Measurements from ENCODE around the gene SLC9A1. TPM values are rescaled to one million over a fixed set of nuclear protein-coding genes. Genes with fewer than 3 reads are reported as not detected.

Gene SLC9A1
- total RNA-seq, 4 donors from 2014 or later, result 18.1 to 28.1 (median 25.2) TPM

- H3K27me3 ChIP-seq, result no peaks in the 10 kb centered on the region
- no peaks in the 10 kb centered on the region for H3K36me3 ChIP-seq
- H3K9me3 ChIP-seq, result no peaks in the 10 kb centered on the region
- no peak for DNase-seq (ENCODE audit: low spot score in 2 of 2)
- H3K4me1 ChIP-seq, result peaks cover 12% of the 10 kb centered on the region
- TF ChIP-seq POLR2A (IDR thresholded peaks at IDR 0.05), result no peak
- no peak for TF ChIP-seq CTCF (IDR thresholded peaks at IDR 0.05)
- TF ChIP-seq EP300 (IDR thresholded peaks at IDR 0.05), result no peak
- TF ChIP-seq POLR2AphosphoS5 (IDR thresholded peaks at IDR 0.05), result no peak
- 77% methylated on average over 6 of the region's 6 CpGs for whole genome bisulfite sequencing
- H3K4me3 ChIP-seq, result no peak overlapping the region
- no peak overlapping the region for H3K27ac ChIP-seq
These were observed 100.8 kb downstream of the SLC9A1 start for GRCh38 chr1:27053977-27054753.

GRCh38 chr1:27052527-27052926 lies 102.4 kb downstream of the SLC9A1 start:
- Histone ChIP-seq H3K27ac (no peak overlapping the region), H3K9me3 (no peaks in the 10 kb centered on the region), H3K36me3 (no peaks in the 10 kb centered on the region), H3K4me1 (peaks cover 3% of the 10 kb centered on the region), H3K27me3 (no peaks in the 10 kb centered on the region), H3K4me3 (no peak overlapping the region)
- DNase-seq (ENCODE audit: low spot score in 2 of 2), result no peak
- no peak for TF ChIP-seq CTCF (IDR thresholded peaks at IDR 0.05)
- TF ChIP-seq POLR2AphosphoS5 (IDR thresholded peaks at IDR 0.05), result no peak
- TF ChIP-seq EP300 (IDR thresholded peaks at IDR 0.05), result no peak
- no peak for TF ChIP-seq POLR2A (IDR thresholded peaks at IDR 0.05)
- 96% methylated on average over 5 of the region's 5 CpGs for WGBS

DNA sequence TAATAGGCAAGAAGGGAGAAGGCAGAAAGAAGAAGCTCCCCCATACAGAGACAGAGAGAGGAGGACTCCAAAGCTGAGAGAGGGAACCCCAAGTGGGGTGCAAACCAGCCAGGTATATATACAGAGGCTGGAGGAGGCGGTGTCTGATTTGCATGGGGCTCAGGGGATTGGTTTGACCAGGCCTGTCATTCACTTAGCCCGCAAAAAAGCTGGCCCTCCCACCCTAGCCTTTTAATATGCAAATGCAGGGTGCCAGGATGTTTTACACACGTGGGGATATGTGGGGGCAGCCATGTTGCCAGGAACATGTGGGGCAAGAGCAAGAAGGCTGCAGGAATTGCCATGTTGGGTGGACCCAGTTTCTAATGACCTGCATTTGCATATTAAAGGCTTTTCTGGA lies 105.3 kb downstream of the SLC9A1 start:
- no peak overlapping the region for H3K27ac ChIP-seq
- TF ChIP-seq EP300 (IDR thresholded peaks at IDR 0.05), result no peak
- TF ChIP-seq POLR2A (IDR thresholded peaks at IDR 0.05), result no peak
- TF ChIP-seq POLR2AphosphoS5 (IDR thresholded peaks at IDR 0.05), result no peak
- TF ChIP-seq CTCF (IDR thresholded peaks at IDR 0.05), result no peak
- DNase-seq (ENCODE audit: low spot score in 2 of 2), result no peak

GRCh38 chr1:27049100-27049499 lies 105.8 kb downstream of the SLC9A1 start:
- H3K36me3 ChIP-seq, result no peaks in the 10 kb centered on the region
- H3K4me1 ChIP-seq, result peaks cover 22% of the 10 kb centered on the region
- H3K27me3 ChIP-seq, result no peaks in the 10 kb centered on the region
- 79% methylated on average over 2 of the region's 2 CpGs for WGBS
- no peak overlapping the region for H3K27ac ChIP-seq
- no peak for DNase-seq (ENCODE audit: low spot score in 2 of 2)
- H3K9me3 ChIP-seq, result no peaks in the 10 kb centered on the region
- no peak for TF ChIP-seq POLR2A (IDR thresholded peaks at IDR 0.05)
- TF ChIP-seq EP300 (IDR thresholded peaks at IDR 0.05), result no peak
- no peak for TF ChIP-seq POLR2AphosphoS5 (IDR thresholded peaks at IDR 0.05)
- no peak for TF ChIP-seq CTCF (IDR thresholded peaks at IDR 0.05)
- no peak overlapping the region for H3K4me3 ChIP-seq

More for the DNA sequence above, 105.3 kb downstream of the SLC9A1 start:
- H3K4me3 ChIP-seq, result no peak overlapping the region
- no peaks in the 10 kb centered on the region for H3K36me3 ChIP-seq
- H3K27me3 ChIP-seq, result no peaks in the 10 kb centered on the region
- peaks cover 17% of the 10 kb centered on the region for H3K4me1 ChIP-seq
- H3K9me3 ChIP-seq, result no peaks in the 10 kb centered on the region
- WGBS, result 63% methylated on average over 3 of the region's 3 CpGs

Other genes starting within 250 kb of the SLC9A1 start
- gene NR0B2, start 241.2 kb downstream of the SLC9A1 start, total RNA-seq, result not detected
- 10 to 100 TPM; 34.1 to 65.2 (median 46.5) TPM for gene NUDC, start 233.4 kb downstream of the SLC9A1 start, total RNA-seq
- gene KDF1, start 194.7 kb downstream of the SLC9A1 start, total RNA-seq, result 10 to 100 TPM; 21.9 to 51.1 (median 41.5) TPM
- 10 to 100 TPM in 3 of 4 donors, 1 to 10 TPM in 1; 7.9 to 41.7 (median 28.4) TPM for gene TRNP1, start 161.4 kb downstream of the SLC9A1 start, total RNA-seq
- gene TENT5B, start 142.3 kb downstream of the SLC9A1 start, total RNA-seq, result 100 to 1,000 TPM in 3 of 4 donors, 10 to 100 TPM in 1; 72.3 to 233 (median 198) TPM
- 10 to 100 TPM; 59.6 to 69.7 (median 64.5) TPM for gene WDTC1, start 79.5 kb upstream of the SLC9A1 start, total RNA-seq
- 10 to 100 TPM; 19.7 to 31.8 (median 21.2) TPM for gene TMEM222, start 167.0 kb upstream of the SLC9A1 start, total RNA-seq
- 100 to 1,000 TPM; 142 to 176 (median 168) TPM for gene SYTL1, start 186.9 kb upstream of the SLC9A1 start, total RNA-seq
- 100 to 1,000 TPM in 3 of 4 donors, 10 to 100 TPM in 1; 85.4 to 147 (median 137) TPM for gene MAP3K6, start 211.8 kb upstream of the SLC9A1 start, total RNA-seq
- gene FCN3, start 219.7 kb upstream of the SLC9A1 start, total RNA-seq, result 1 to 10 TPM; 2.3 to 7.1 (median 3.7) TPM
- gene CD164L2, start 228.2 kb upstream of the SLC9A1 start, total RNA-seq, result 10 to 100 TPM in 2 of 4 donors, 1 to 10 TPM in 2; 5.9 to 14.3 (median 10.3) TPM
- gene GPR3, start 237.5 kb upstream of the SLC9A1 start, total RNA-seq, result under 1 TPM in 2 of 4 donors, not detected in 2; 0.36 to 0.81 TPM